ENCODE results near the gene CHD6.

The CHD6 gene

DNA sequence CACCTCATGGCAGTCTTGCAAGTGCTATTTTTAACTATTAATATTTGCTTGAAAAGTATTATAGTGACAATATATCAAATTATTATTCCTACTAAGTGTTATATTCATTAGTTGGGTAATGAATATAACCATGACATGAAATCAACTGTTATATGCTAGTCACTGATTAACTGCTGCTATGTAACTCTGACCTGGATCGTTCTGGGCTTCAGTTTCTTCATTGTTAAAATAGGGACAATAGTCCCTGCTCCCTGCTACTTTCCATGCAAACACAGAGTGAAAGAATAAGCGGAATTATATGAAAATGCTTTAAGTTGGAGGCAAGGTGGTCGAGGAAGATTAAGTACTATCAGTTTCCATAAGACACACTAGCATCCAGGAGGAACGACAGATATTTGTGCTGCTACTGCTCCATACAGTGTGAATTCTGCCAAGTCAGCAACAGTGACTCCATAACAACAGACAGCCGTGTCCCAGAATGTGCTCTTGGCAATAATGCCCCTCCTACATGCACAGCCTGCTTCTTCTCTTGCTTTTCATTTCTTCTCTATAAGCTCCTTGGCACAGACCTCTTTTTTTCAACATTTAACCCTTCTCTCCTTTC is 107.2 kb downstream of the CHD6 start:
- Histone ChIP-seq H3K4me1 (ENCODE audit: insufficient read depth, low read length, severe bottlenecking) (no peaks in the 10 kb centered on the region), H3K27ac (ENCODE audit: low read depth, low read length, poor library complexity, severe bottlenecking) (no peak overlapping the region), H3K27me3 (ENCODE audit: insufficient read depth, low read length) (no peaks in the 10 kb centered on the region), H3K4me3 (ENCODE audit: low read depth, low read length, poor library complexity, severe bottlenecking) (no peak overlapping the region), H3K9me2 (ENCODE audit: low read depth, low read length) (no peaks in the 10 kb centered on the region), H2AFZ (ENCODE audit: low read length) (no peak overlapping the region), H3K4me2 (ENCODE audit: low read length) (no peak overlapping the region), H3K9me3 (ENCODE audit: low read length) (no peaks in the 10 kb centered on the region), H4K20me1 (ENCODE audit: insufficient read depth, low read length) (no peaks in the 10 kb centered on the region), H3K36me3 (ENCODE audit: insufficient read depth, low read length) (peaks cover 23% of the 10 kb centered on the region), H3F3A (ENCODE audit: insufficient read depth, low read length) (no peaks in the 10 kb centered on the region), H3K79me2 (ENCODE audit: insufficient read depth, low read length) (no peaks in the 10 kb centered on the region), H3K9ac (ENCODE audit: low read length) (no peak overlapping the region)
- no peak for TF ChIP-seq EZH2 (IDR thresholded peaks at IDR 0.05; ENCODE audit: borderline replicate concordance, low read length)
- TF ChIP-seq, protein P1, sequence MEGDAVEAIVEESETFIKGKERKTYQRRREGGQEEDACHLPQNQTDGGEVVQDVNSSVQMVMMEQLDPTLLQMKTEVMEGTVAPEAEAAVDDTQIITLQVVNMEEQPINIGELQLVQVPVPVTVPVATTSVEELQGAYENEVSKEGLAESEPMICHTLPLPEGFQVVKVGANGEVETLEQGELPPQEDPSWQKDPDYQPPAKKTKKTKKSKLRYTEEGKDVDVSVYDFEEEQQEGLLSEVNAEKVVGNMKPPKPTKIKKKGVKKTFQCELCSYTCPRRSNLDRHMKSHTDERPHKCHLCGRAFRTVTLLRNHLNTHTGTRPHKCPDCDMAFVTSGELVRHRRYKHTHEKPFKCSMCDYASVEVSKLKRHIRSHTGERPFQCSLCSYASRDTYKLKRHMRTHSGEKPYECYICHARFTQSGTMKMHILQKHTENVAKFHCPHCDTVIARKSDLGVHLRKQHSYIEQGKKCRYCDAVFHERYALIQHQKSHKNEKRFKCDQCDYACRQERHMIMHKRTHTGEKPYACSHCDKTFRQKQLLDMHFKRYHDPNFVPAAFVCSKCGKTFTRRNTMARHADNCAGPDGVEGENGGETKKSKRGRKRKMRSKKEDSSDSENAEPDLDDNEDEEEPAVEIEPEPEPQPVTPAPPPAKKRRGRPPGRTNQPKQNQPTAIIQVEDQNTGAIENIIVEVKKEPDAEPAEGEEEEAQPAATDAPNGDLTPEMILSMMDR (IDR thresholded peaks at IDR 0.05; ENCODE audit: low read length), result no peak

DNA sequence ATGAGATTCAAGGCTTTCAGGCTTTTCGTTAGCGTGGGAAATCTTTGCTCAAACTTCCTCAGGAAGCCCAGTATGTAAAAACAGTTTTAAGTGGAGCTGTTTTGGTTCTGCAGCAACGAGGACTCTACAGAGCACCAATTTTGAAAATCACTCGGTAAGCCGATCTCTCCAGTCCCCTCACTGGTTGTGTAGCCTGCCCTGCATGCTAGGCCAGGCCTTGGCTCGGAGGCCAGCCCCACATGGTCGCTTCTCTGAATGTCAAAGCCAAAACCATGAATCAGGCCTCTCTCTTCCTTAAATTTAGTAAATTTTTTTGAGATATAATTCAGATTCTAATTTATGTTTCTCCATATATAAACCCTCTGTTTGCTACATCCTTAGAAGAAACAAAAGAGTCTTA is 108.0 kb downstream of the CHD6 start:
- Histone ChIP-seq H3K4me2 (ENCODE audit: low read length) (no peak overlapping the region), H3K9ac (ENCODE audit: low read length) (no peak overlapping the region), H3K9me3 (ENCODE audit: low read length) (peaks cover under 1% of the 10 kb centered on the region; the same call in 1 of the 2 replicates), H3K27me3 (ENCODE audit: insufficient read depth, low read length) (no peaks in the 10 kb centered on the region), H3K9me2 (ENCODE audit: low read depth, low read length) (no peaks in the 10 kb centered on the region), H3K36me3 (ENCODE audit: insufficient read depth, low read length) (peaks cover 23% of the 10 kb centered on the region), H3K79me2 (ENCODE audit: insufficient read depth, low read length) (no peaks in the 10 kb centered on the region), H2AFZ (ENCODE audit: low read length) (no peak overlapping the region), H3K27ac (ENCODE audit: low read depth, low read length, poor library complexity, severe bottlenecking) (no peak overlapping the region), H4K20me1 (ENCODE audit: insufficient read depth, low read length) (no peaks in the 10 kb centered on the region), H3K4me1 (ENCODE audit: insufficient read depth, low read length, severe bottlenecking) (no peaks in the 10 kb centered on the region), H3F3A (ENCODE audit: insufficient read depth, low read length) (no peaks in the 10 kb centered on the region), H3K4me3 (ENCODE audit: low read depth, low read length, poor library complexity, severe bottlenecking) (no peak overlapping the region)
- TF ChIP-seq EZH2 (IDR thresholded peaks at IDR 0.05; ENCODE audit: borderline replicate concordance, low read length), result no peak
- TF ChIP-seq, protein P1 (IDR thresholded peaks at IDR 0.05; ENCODE audit: low read length), result no peak

DNA sequence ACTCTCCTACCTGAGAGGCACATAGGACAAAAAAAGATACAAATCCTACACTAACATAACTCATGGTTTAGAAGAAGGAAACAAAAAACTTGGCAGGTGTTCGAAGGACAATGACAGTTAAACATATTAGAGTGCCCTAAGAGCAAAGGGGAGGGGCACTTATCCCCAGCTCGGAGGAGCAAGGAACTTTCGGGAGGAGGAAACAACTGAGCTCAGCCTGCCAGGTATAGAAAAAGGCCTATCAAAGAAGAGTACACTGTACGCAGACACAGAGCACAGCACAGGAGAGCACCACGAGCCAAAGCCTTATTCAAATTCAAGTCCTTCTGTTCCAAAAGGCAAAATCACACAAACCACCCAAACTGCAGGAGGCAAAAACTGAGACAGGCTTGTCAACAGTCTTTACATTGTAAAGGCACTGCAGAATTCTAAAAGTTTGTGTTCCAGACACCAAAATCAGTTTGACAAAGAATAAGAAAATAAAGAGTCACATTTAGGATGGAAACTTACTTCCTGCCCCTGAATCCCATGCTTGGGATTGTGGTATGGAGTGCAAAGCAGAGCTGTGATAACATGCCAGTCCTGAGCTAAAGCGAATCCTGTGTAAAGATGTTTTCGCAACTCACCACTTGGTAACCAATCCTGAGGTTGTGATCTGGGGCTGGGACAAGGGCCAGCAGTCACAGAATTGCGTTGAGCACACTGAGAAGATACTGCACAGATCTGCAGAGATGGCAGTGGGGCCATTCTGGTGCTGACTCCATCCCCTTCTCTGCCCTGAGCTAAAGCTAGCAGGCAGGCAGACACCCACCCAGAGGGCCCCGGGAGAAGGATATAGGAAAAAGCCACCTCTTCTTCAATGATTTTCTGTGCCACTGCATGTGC is 108.6 kb downstream of the CHD6 start:
- H2AFZ ChIP-seq (ENCODE audit: low read length), result no peak overlapping the region
- no peak overlapping the region for H3K4me2 ChIP-seq (ENCODE audit: low read length)
- no peaks in the 10 kb centered on the region for H3K4me1 ChIP-seq (ENCODE audit: insufficient read depth, low read length, severe bottlenecking)
- no peak overlapping the region for H3K4me3 ChIP-seq (ENCODE audit: low read depth, low read length, poor library complexity, severe bottlenecking)
- peaks cover 6% of the 10 kb centered on the region; the same call in 1 of the 2 replicates for H3K9me3 ChIP-seq (ENCODE audit: low read length)
- H3F3A ChIP-seq (ENCODE audit: insufficient read depth, low read length), result no peaks in the 10 kb centered on the region
- no peaks in the 10 kb centered on the region for H3K79me2 ChIP-seq (ENCODE audit: insufficient read depth, low read length)
- peaks cover 24% of the 10 kb centered on the region for H3K36me3 ChIP-seq (ENCODE audit: insufficient read depth, low read length)
- no peaks in the 10 kb centered on the region for H3K27me3 ChIP-seq (ENCODE audit: insufficient read depth, low read length)
- no peak overlapping the region for H3K27ac ChIP-seq (ENCODE audit: low read depth, low read length, poor library complexity, severe bottlenecking)
- H3K9me2 ChIP-seq (ENCODE audit: low read depth, low read length), result no peaks in the 10 kb centered on the region
- no peak overlapping the region for H3K9ac ChIP-seq (ENCODE audit: low read length)
- H4K20me1 ChIP-seq (ENCODE audit: insufficient read depth, low read length), result no peaks in the 10 kb centered on the region
- TF ChIP-seq, protein P1 (IDR thresholded peaks at IDR 0.05; ENCODE audit: low read length), result no peak
- no peak for TF ChIP-seq EZH2 (IDR thresholded peaks at IDR 0.05; ENCODE audit: borderline replicate concordance, low read length)

Data from OCI-LY1 (cell line).